HEK293T (cell line): ENCODE measurements around the gene TNPO2.

Experiments
- BHLHE40 ChIP-seq: fragments of 450-650 bp; IDR thresholded peaks from 2 replicates; pipeline ENCODE4 v1.6.1; 2016; ENCODE audit warnings: mild to moderate bottlenecking, moderate library complexity, borderline replicate concordance
- CTBP1 ChIP-seq: fragments of 450-650 bp; IDR thresholded peaks from 2 replicates; pipeline ENCODE4 v1.6.1; 2016; ENCODE audit warnings: borderline replicate concordance
- SP1 ChIP-seq: fragments of 450-650 bp; IDR thresholded peaks from 2 replicates; pipeline ENCODE4 v1.6.1; 2017
- SUZ12 ChIP-seq: fragments of 450-650 bp; IDR thresholded peaks from 2 replicates; pipeline ENCODE4 v1.6.1; 2016; ENCODE audit warnings: mild to moderate bottlenecking
- TARDBP ChIP-seq: fragments of 450-650 bp; IDR thresholded peaks from 2 replicates; pipeline ENCODE4 v1.6.1; 2016
- ZNF384 ChIP-seq: fragments of 450-650 bp; IDR thresholded peaks from 2 replicates; pipeline ENCODE4 v1.6.1; 2016

- no peak for TF ChIP-seq SP1
- TF ChIP-seq TARDBP = no peak
- TF ChIP-seq ZNF384 = no peak
- TF ChIP-seq SUZ12 = no peak
- TF ChIP-seq CTBP1 = no peak
- TF ChIP-seq BHLHE40 = no peak
Measured at GRCh38 chr19:12752056-12752781, 28.5 kb upstream of the TNPO2 start.
